KOPT-K1 (cell line): ENCODE measurements around the gene IRS2.
"Not testable (repeated sequence)": the region's sequence is repeated elsewhere in the genome, so short reads cannot be mapped to it uniquely, and the experiment has no call there.

Experiments
- H3K27ac ChIP-seq: fragments of 200-600 bp; sonication (generic); 2 replicates; pipeline ENCODE4 v1.5.1; 2016; ENCODE audit warnings: antibody characterized with exemption, mild to moderate bottlenecking, low read depth, low read length; ENCODE audit not compliant: poor library complexity, severe bottlenecking
- H3K36me3 ChIP-seq: fragments of 200-600 bp; sonication (generic); 2 replicates; pipeline ENCODE4 v1.5.1; 2017; ENCODE audit warnings: antibody characterized with exemption, mild to moderate bottlenecking, low read length, moderate library complexity; ENCODE audit not compliant: insufficient read depth
- H3K9me3 ChIP-seq: fragments of 200-600 bp; sonication (generic); 2 replicates; pipeline ENCODE4 v1.5.1; 2017; ENCODE audit warnings: antibody characterized with exemption, low read length, mild to moderate bottlenecking; ENCODE audit not compliant: insufficient read depth, poor library complexity, severe bottlenecking

The IRS2 gene

GRCh38 chr13:109786457-109787134, at the start of gene IRS2:
Gene IRS2 (minus strand): TSS chr13:109786583. CDS start chr13:109786053, 530 bp downstream.
- no peaks in the 10 kb centered on the region for H3K36me3 ChIP-seq
- H3K27ac ChIP-seq = peak within 1 kb of the TSS; percentile 95
- H3K9me3 ChIP-seq = no peaks in the 10 kb centered on the region

- H3K9me3 ChIP-seq = no peaks in the 10 kb centered on the region
- H3K27ac ChIP-seq = no peak overlapping the region
- no peaks in the 10 kb centered on the region for H3K36me3 ChIP-seq
Measured at GRCh38 chr13:109834973-109835720, 48.8 kb upstream of the IRS2 start.

GRCh38 chr13:109833940-109834339, 47.6 kb upstream of the IRS2 start:
- no peak overlapping the region for H3K27ac ChIP-seq
- H3K36me3 ChIP-seq = no peaks in the 10 kb centered on the region
- H3K9me3 ChIP-seq = no peaks in the 10 kb centered on the region

GRCh38 chr13:109833071-109833470, 46.7 kb upstream of the IRS2 start:
- no peak overlapping the region for H3K27ac ChIP-seq

GRCh38 chr13:109828591-109829316, 42.4 kb upstream of the IRS2 start:
- H3K9me3 ChIP-seq, H3K36me3 ChIP-seq, H3K27ac ChIP-seq: not testable (repeated sequence)

More at GRCh38 chr13:109833071-109833470, 46.7 kb upstream of the IRS2 start:
- Histone ChIP-seq H3K36me3 (no peaks in the 10 kb centered on the region), H3K9me3 (no peaks in the 10 kb centered on the region)

GRCh38 chr13:109823201-109823600, 36.8 kb upstream of the IRS2 start:
- H3K27ac ChIP-seq, H3K36me3 ChIP-seq: not testable (repeated sequence)

GRCh38 chr13:109821103-109821502, 34.7 kb upstream of the IRS2 start:
- Histone ChIP-seq H3K27ac (no peak overlapping the region), H3K36me3 (no peaks in the 10 kb centered on the region)

More at GRCh38 chr13:109823201-109823600, 36.8 kb upstream of the IRS2 start:
- not testable (repeated sequence) for H3K9me3 ChIP-seq

GRCh38 chr13:109819874-109820273, 33.5 kb upstream of the IRS2 start:
- Histone ChIP-seq H3K27ac (no peak overlapping the region), H3K36me3 (no peaks in the 10 kb centered on the region), H3K9me3 (no peaks in the 10 kb centered on the region)

More at GRCh38 chr13:109821103-109821502, 34.7 kb upstream of the IRS2 start:
- no peaks in the 10 kb centered on the region for H3K9me3 ChIP-seq

GRCh38 chr13:109818886-109819285, 32.5 kb upstream of the IRS2 start:
- Histone ChIP-seq H3K9me3 (no peaks in the 10 kb centered on the region), H3K36me3 (no peaks in the 10 kb centered on the region), H3K27ac (no peak overlapping the region)

GRCh38 chr13:109817591-109818535, 31.5 kb upstream of the IRS2 start:
- Histone ChIP-seq H3K9me3 (no peaks in the 10 kb centered on the region), H3K27ac (no peak overlapping the region), H3K36me3 (no peaks in the 10 kb centered on the region)

GRCh38 chr13:109816808-109817203, 30.4 kb upstream of the IRS2 start:
- Histone ChIP-seq H3K27ac (no peak overlapping the region), H3K9me3 (no peaks in the 10 kb centered on the region), H3K36me3 (no peaks in the 10 kb centered on the region)

GRCh38 chr13:109816112-109816807, 29.9 kb upstream of the IRS2 start:
- Histone ChIP-seq H3K27ac (no peak overlapping the region), H3K9me3 (no peaks in the 10 kb centered on the region)

GRCh38 chr13:109815651-109816050, 29.3 kb upstream of the IRS2 start:
- Histone ChIP-seq H3K27ac (no peak overlapping the region), H3K36me3 (no peaks in the 10 kb centered on the region), H3K9me3 (no peaks in the 10 kb centered on the region)

More at GRCh38 chr13:109816112-109816807, 29.9 kb upstream of the IRS2 start:
- H3K36me3 ChIP-seq = no peaks in the 10 kb centered on the region

- Histone ChIP-seq H3K27ac (no peak overlapping the region), H3K36me3 (no peaks in the 10 kb centered on the region), H3K9me3 (no peaks in the 10 kb centered on the region)
Measured at GRCh38 chr13:109813663-109814062, 27.3 kb upstream of the IRS2 start.
